Ovary (tissue), 3 donors: ENCODE measurements around the gene SDHAF1.

ENCODE experiments used
- CTCF ChIP-seq, 3 donors: fragments of 450-650 bp in 2 of 3; fragments of 200-600 bp in 1 of 3; IDR thresholded peaks; one replicate each; pipeline versions ENCODE4 v1.5.1 to v1.8.0; 2016 to 2022; ENCODE audit warnings: antibody characterized with exemption in 3 of 3, mild to moderate bottlenecking in 1 of 3
- EP300 ChIP-seq: sonication (generic); formaldehyde crosslinking; IDR thresholded peaks from one replicate; pipeline ENCODE4 v1.6.1; 2017; ENCODE audit warnings: antibody characterized with exemption
- POLR2A ChIP-seq: fragments of 450-650 bp; IDR thresholded peaks from one replicate; pipeline ENCODE4 v1.6.1; 2017; ENCODE audit warnings: antibody characterized with exemption, mild to moderate bottlenecking, moderate library complexity
- donor health status: DM: no; HTN: no; CAD: no.

- TF ChIP-seq CTCF (IDR thresholded peaks at IDR 0.05) (no peak), POLR2A (no peak), EP300 (no peak)
These were observed 8.9 kb upstream of the SDHAF1 start for GRCh38 chr19:35986111-35986510.
